WTC11 (cell line): ENCODE data around the gene FOXJ2. TPM values are rescaled to one million over a fixed set of nuclear protein-coding genes. Genes with fewer than 3 reads are reported as not detected.

Source experiments
- ATAC-seq: fragments of 200-7000 bp; cut with Tn5 transposase; 2 replicates; pipeline ENCODE4 v1.10.0; 2021; ENCODE audit warnings: mild to moderate bottlenecking, moderate library complexity
- CTCF ChIA-PET: fragments of 300-600 bp; sonication (Branson Sonifier 250); formaldehyde crosslinking; loops from one replicate; lab custom pipeline; 2021; ENCODE audit warnings: antibody characterized with exemption; lab: Charles Lee
- POLR2A ChIA-PET: fragments of 350-600 bp; sonication (Branson Sonifier 250); formaldehyde crosslinking; loops from one replicate; lab custom pipeline; 2021; ENCODE audit warnings: antibody characterized with exemption; lab: Charles Lee
- DNase-seq: peaks from one replicate; pipeline ENCODE4 v3.0.0; 2021; ENCODE audit warnings: low spot score
- H3K27ac Mint-ChIP-seq: 2 replicates; pipeline ENCODE4 v1.8.0; 2021; ENCODE audit warnings: mixed read lengths
- H3K27me3 Mint-ChIP-seq: 2 replicates; pipeline ENCODE4 v1.8.0; 2021; ENCODE audit warnings: low read depth, mild to moderate bottlenecking, moderate library complexity, mixed read lengths
- H3K36me3 Mint-ChIP-seq: 2 replicates; pipeline ENCODE4 v1.8.0; 2021; ENCODE audit warnings: mixed read lengths
- H3K4me1 Mint-ChIP-seq: 2 replicates; pipeline ENCODE4 v1.8.0; 2022; ENCODE audit warnings: mixed read lengths
- H3K4me3 Mint-ChIP-seq: 2 replicates; pipeline ENCODE4 v1.8.0; 2021; ENCODE audit warnings: mild to moderate bottlenecking, moderate library complexity, mixed read lengths
- H3K9me3 Mint-ChIP-seq: 2 replicates; pipeline ENCODE4 v1.8.0; 2021; ENCODE audit warnings: mixed read lengths
- ATF2 ChIP-seq: sonication (generic); formaldehyde crosslinking; IDR thresholded peaks from 2 replicates; pipeline ENCODE4 v1.8.1; 2022; ENCODE audit warnings: low read depth, missing genetic modification reagents, borderline replicate concordance
- ATF3 ChIP-seq: sonication (generic); formaldehyde crosslinking; conservative IDR thresholded peaks from 2 replicates; pipeline ENCODE4 v1.8.1; 2022; ENCODE audit warnings: mild to moderate bottlenecking, missing genetic modification reagents
- E2F4 ChIP-seq: sonication (generic); formaldehyde crosslinking; IDR thresholded peaks from 2 replicates; pipeline ENCODE4 v1.8.1; 2022; ENCODE audit warnings: low read depth, mild to moderate bottlenecking, moderate library complexity, missing genetic modification reagents, borderline replicate concordance
- ESRRA ChIP-seq: sonication (generic); formaldehyde crosslinking; IDR thresholded peaks from 2 replicates; pipeline ENCODE4 v1.8.1; 2022; ENCODE audit warnings: mild to moderate bottlenecking, missing genetic modification reagents, borderline replicate concordance
- FOXK1 ChIP-seq: sonication (generic); formaldehyde crosslinking; IDR thresholded peaks from 2 replicates; pipeline ENCODE4 v1.8.0; 2022; ENCODE audit warnings: mild to moderate bottlenecking, moderate library complexity, missing genetic modification reagents
- FOXP1 ChIP-seq: sonication (generic); formaldehyde crosslinking; IDR thresholded peaks from 2 replicates; pipeline ENCODE4 v1.8.0; 2022; ENCODE audit warnings: missing genetic modification reagents, mild to moderate bottlenecking, moderate library complexity, borderline replicate concordance
- HMGXB4 ChIP-seq: sonication (generic); formaldehyde crosslinking; IDR thresholded peaks from 2 replicates; pipeline ENCODE4 v1.8.1; 2023; ENCODE audit warnings: mild to moderate bottlenecking, moderate library complexity, missing genetic modification reagents
- IRF1 ChIP-seq: sonication (generic); formaldehyde crosslinking; IDR thresholded peaks from 2 replicates; pipeline ENCODE4 v1.8.0; 2023; ENCODE audit warnings: missing genetic modification reagents
- MAX ChIP-seq: sonication (generic); formaldehyde crosslinking; IDR thresholded peaks from 2 replicates; pipeline ENCODE4 v1.8.0; 2022; ENCODE audit warnings: mild to moderate bottlenecking, missing genetic modification reagents
- NFYB ChIP-seq: sonication (generic); formaldehyde crosslinking; conservative IDR thresholded peaks from 2 replicates; pipeline ENCODE4 v1.8.0; 2022; ENCODE audit warnings: low read depth, missing genetic modification reagents
- RORB ChIP-seq: fragments of 250-450 bp; sonication (Bioruptor Pico); IDR thresholded peaks from 2 replicates; pipeline ENCODE4 v1.9.0; 2021; ENCODE audit warnings: mild to moderate bottlenecking
- ZNF138 ChIP-seq: sonication (generic); formaldehyde crosslinking; conservative IDR thresholded peaks from 2 replicates; pipeline ENCODE4 v1.8.1; 2022; ENCODE audit warnings: mild to moderate bottlenecking, moderate library complexity, missing genetic modification reagents
- ZNF263 ChIP-seq: sonication (generic); formaldehyde crosslinking; IDR thresholded peaks from 2 replicates; pipeline ENCODE4 v1.8.1; 2022; ENCODE audit warnings: low read depth, mild to moderate bottlenecking, moderate library complexity, missing genetic modification reagents
- ZNF416 ChIP-seq: fragments of 250-450 bp; sonication (Bioruptor Pico); IDR thresholded peaks from 2 replicates; pipeline ENCODE4 v1.9.0; 2021; ENCODE audit warnings: mild to moderate bottlenecking, inconsistent platforms
- ZNF423 ChIP-seq: fragments of 250-450 bp; sonication (Bioruptor Pico); IDR thresholded peaks from 2 replicates; pipeline ENCODE4 v2.1.2; 2022; ENCODE audit warnings: mild to moderate bottlenecking, moderate library complexity
- ZNF532 ChIP-seq: fragments of 250-450 bp; sonication (Bioruptor Pico); IDR thresholded peaks from 2 replicates; pipeline ENCODE4 v1.9.0; 2021; ENCODE audit warnings: mild to moderate bottlenecking, borderline replicate concordance
- ZNF671 ChIP-seq: fragments of 250-450 bp; sonication (Bioruptor Pico); IDR thresholded peaks from 2 replicates; pipeline ENCODE4 v1.8.0; 2021; ENCODE audit warnings: mild to moderate bottlenecking
- ZSCAN18 ChIP-seq: fragments of 250-450 bp; sonication (Bioruptor Pico); IDR thresholded peaks from 2 replicates; pipeline ENCODE4 v2.1.2; 2022; ENCODE audit warnings: mild to moderate bottlenecking, moderate library complexity
- total RNA-seq: library from RNA; stranded (reverse); gene quantifications from 3 replicates; pipeline ENCODE4 v1.2.3, GENCODE V29; 2021

The FOXJ2 gene
- total RNA-seq, 1 experiment from 2014 or later, result 12.7 TPM

GRCh38 chr12:8057306-8057705 is 24.8 kb downstream of the FOXJ2 start:
- no peak overlapping the region for H3K4me3 Mint-ChIP-seq
- TF ChIP-seq ZSCAN18 (CRISPR knock-in tag) (no peak), ZNF416 (CRISPR knock-in tag) (no peak)

GRCh38 chr12:8057839-8058238 is 25.3 kb downstream of the FOXJ2 start:
- ChIA-PET POLR2A (no interaction called here), CTCF (interaction anchor here (1.9 kb wide), 1 partner anchor 21 kb away, joined by 10 read pairs; no protein-coding TSS in a partner anchor)
- H3K27ac Mint-ChIP-seq, result no peak overlapping the region
- ATAC-seq (no peak), DNase-seq (no peak)
- peaks cover 8% of the 10 kb centered on the region for H3K4me1 Mint-ChIP-seq
- H3K27me3 Mint-ChIP-seq, result no peaks in the 10 kb centered on the region
- H3K9me3 Mint-ChIP-seq, result no peaks in the 10 kb centered on the region
- H3K36me3 Mint-ChIP-seq, result peaks cover 4% of the 10 kb centered on the region; the same call in 1 of the 2 replicates
- TF ChIP-seq ZNF263 (CRISPR knock-in tag) (no peak), NFYB (no peak), FOXK1 (no peak), HMGXB4 (CRISPR knock-in tag) (no peak), FOXP1 (CRISPR knock-in tag) (no peak), ZNF138 (CRISPR knock-in tag) (no peak), ZNF671 (CRISPR knock-in tag) (no peak), E2F4 (CRISPR knock-in tag) (no peak), MAX (CRISPR knock-in tag) (no peak), ZNF532 (CRISPR knock-in tag) (no peak)
- H3K4me3 Mint-ChIP-seq, result no peak overlapping the region

More at GRCh38 chr12:8057306-8057705, 24.8 kb downstream of the FOXJ2 start:
- Mint-ChIP-seq H3K36me3 (peaks cover 8% of the 10 kb centered on the region; the same call in 1 of the 2 replicates), H3K9me3 (no peaks in the 10 kb centered on the region), H3K27ac (no peak overlapping the region), H3K4me1 (peaks cover 8% of the 10 kb centered on the region), H3K27me3 (no peaks in the 10 kb centered on the region)
- ATAC-seq (no peak), DNase-seq (no peak)
- POLR2A ChIA-PET, result no interaction called here
- CTCF ChIA-PET, result interaction anchor here (1.4 to 2.0 kb wide), 3 partner anchors 12 to 21 kb away, joined by 3 to 10 read pairs (median 9); no protein-coding TSS in a partner anchor

- ATAC-seq, result no peak
- no peak overlapping the region for H3K27ac Mint-ChIP-seq
- CTCF ChIA-PET, result interaction anchor here (1.0 to 1.9 kb wide), 2 partner anchors 13 to 20 kb away, joined by 5 to 10 read pairs; no protein-coding TSS in a partner anchor
- no peak overlapping the region for H3K4me3 Mint-ChIP-seq
- TF ChIP-seq ATF3 (CRISPR knock-in tag) (no peak), IRF1 (CRISPR knock-in tag) (no peak), ATF2 (CRISPR knock-in tag) (no peak), RORB (CRISPR knock-in tag) (no peak), ESRRA (CRISPR knock-in tag) (no peak), ZNF423 (CRISPR knock-in tag) (no peak)
- no peak for DNase-seq
- H3K36me3 Mint-ChIP-seq, result peaks cover 4% of the 10 kb centered on the region; the same call in 1 of the 2 replicates
- no peaks in the 10 kb centered on the region for H3K27me3 Mint-ChIP-seq
- H3K4me1 Mint-ChIP-seq, result peaks cover 8% of the 10 kb centered on the region
- POLR2A ChIA-PET, result no interaction called here
- H3K9me3 Mint-ChIP-seq, result no peaks in the 10 kb centered on the region
Measured at GRCh38 chr12:8058506-8058905, 26.0 kb downstream of the FOXJ2 start.
